Measurements from ENCODE around the gene SPRN.
A peak's percentile ranks its signal among the peaks of the same experiment; 100 is the strongest.
"Not testable (repeated sequence)": the region's sequence is repeated elsewhere in the genome, so short reads cannot be mapped to it uniquely, and the experiment has no call there.

The SPRN gene

DNA sequence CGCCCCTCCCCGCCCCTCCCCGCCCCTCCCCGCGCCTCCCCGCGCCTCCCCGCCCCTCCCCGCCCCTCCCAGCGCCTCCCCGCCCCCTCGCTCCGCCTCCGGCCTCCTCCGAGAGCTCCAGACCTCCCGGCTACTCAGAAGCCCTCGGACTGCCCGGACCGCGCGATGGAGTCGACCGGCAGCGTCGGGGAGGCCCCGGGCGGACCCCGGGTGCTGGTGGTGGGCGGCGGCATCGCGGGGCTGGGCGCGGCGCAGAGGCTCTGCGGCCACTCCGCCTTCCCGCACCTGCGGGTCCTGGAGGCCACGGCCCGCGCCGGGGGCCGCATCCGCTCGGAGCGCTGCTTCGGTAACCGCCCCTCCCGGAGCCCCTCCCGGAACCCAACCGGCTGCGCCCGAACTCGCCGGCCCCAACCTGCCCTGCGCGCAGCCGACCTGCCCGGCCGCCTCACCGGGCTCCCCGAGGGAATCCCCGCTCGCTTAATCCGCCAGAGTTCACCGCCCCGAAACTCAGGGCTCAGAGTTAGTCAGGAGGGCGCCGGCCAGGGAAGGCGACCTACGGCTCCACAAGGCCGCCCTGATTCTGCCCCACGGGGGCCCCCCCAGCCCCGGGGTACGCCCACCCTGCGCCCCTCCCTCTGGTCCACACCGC, 45.1 kb downstream of the SPRN start, which contains the start of gene PAOX:
PAOX (plus strand) TSS at position 111 of the 649 bp plus-strand sequence; CDS start at position 166, 55 bp downstream.
- H3K27ac ChIP-seq (ENCODE audit: low read length) = peak within 1 kb of the TSS; percentile 18
- H3K27me3 ChIP-seq (ENCODE audit: control insufficient read depth in 1 of 2, insufficient read depth in 2 of 2, low read length in 2 of 2) = no peaks in the 10 kb centered on the region
- H3K9ac ChIP-seq (ENCODE audit: low read length in 2 of 2) = peak within 1 kb of the TSS; percentile 64
- no peaks in the 10 kb centered on the region for H3K9me3 ChIP-seq (ENCODE audit: control insufficient read depth in 2 of 2, low read length in 2 of 2)
- H3K36me3 ChIP-seq (ENCODE audit: control insufficient read depth in 2 of 2, insufficient read depth in 2 of 2, low read length in 2 of 2) = peaks cover 0 to 4% of the 10 kb centered on the region in 2 donors
- H3K4me3 ChIP-seq (ENCODE audit: low read length in 2 of 2) = peak within 1 kb of the TSS; percentile 87 to 88
- peaks cover 17% of the 10 kb centered on the region for H3K4me1 ChIP-seq (ENCODE audit: control insufficient read depth, insufficient read depth, low read length)

DNA sequence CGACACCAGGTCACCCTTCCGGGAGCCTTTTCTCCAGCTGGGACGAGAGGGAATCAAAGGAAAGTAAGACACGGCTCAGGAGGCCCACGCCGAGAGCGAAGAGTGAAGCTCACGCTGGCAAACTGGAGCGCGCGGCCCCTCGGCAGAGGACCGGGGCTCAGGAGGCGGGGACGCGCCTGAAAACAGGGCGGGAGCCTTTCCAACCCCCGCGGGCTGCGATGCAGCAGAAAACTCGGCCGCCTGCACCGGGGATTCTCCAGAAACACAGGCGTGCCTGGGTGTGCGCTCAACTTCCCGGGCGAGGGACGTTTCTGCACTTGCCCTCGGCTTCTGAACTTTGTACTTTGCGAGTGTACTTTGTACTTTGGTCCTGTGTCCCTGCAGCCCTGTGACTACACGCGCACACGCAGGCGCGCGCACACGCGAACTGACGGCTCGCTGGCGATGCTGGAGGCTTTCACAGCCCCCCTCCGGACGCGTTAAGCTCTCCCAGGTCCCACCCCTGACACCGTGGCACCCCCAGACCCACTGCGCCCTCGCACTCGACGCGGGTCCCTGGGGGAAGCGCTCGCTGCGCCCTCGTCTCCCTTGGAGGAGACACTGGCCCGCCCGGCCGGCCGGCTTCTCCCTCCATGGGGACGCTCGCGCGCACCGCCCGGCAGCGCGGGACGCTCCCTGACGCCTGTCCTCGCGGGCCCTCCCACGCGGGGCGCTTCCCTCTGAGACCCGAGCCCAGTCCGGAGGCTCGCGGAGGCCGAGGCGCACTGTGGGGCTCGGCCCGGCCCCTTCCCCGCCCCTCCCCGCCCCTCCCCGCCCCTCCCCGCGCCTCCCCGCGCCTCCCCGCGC, 46.0 kb downstream of the SPRN start:
- Histone ChIP-seq H3K4me3 (ENCODE audit: low read length in 2 of 2) (peak overlapping the region; percentile 87 to 88), H3K36me3 (ENCODE audit: control insufficient read depth in 2 of 2, insufficient read depth in 2 of 2, low read length in 2 of 2) (peaks cover 0 to 4% of the 10 kb centered on the region in 2 donors), H3K4me1 (ENCODE audit: control insufficient read depth, insufficient read depth, low read length) (peaks cover 22% of the 10 kb centered on the region), H3K9me3 (ENCODE audit: control insufficient read depth in 2 of 2, low read length in 2 of 2) (no peaks in the 10 kb centered on the region), H3K9ac (ENCODE audit: low read length in 2 of 2) (peak overlapping the region; percentile 64), H3K27me3 (ENCODE audit: control insufficient read depth in 1 of 2, insufficient read depth in 2 of 2, low read length in 2 of 2) (no peaks in the 10 kb centered on the region), H3K27ac (ENCODE audit: low read length) (peak overlapping the region; percentile 18)

DNA sequence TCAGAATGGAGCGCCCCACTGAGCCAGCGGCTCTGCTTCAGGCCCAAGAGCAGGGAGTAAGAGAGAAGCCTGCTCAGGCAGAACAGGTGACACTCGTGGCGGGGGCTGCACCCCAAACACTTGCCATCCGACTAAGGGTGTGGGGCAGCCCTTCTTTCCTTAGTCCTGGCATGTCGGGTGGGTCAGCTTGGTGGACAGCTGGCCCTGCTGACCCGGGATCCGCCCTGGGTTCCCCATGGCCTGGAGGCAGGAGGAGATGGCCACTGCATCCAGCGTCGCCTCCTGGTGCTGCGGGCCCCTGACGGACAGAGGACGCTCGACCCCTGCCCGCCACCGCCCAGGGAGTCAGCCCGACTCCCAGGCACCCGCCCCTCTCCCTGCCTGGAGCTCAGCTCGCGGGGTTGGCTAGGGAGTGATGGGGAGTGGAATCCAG, 46.6 kb downstream of the SPRN start:
- Histone ChIP-seq H3K4me3 (ENCODE audit: low read length in 2 of 2) (peak overlapping the region; percentile 87 to 88), H3K9ac (ENCODE audit: low read length in 2 of 2) (peak overlapping the region; percentile 64), H3K27ac (ENCODE audit: low read length) (peak overlapping the region; percentile 18), H3K9me3 (ENCODE audit: control insufficient read depth in 2 of 2, low read length in 2 of 2) (no peaks in the 10 kb centered on the region), H3K27me3 (ENCODE audit: control insufficient read depth in 1 of 2, insufficient read depth in 2 of 2, low read length in 2 of 2) (no peaks in the 10 kb centered on the region), H3K36me3 (ENCODE audit: control insufficient read depth in 2 of 2, insufficient read depth in 2 of 2, low read length in 2 of 2) (peaks cover 0 to 4% of the 10 kb centered on the region in 2 donors), H3K4me1 (ENCODE audit: control insufficient read depth, insufficient read depth, low read length) (peaks cover 22% of the 10 kb centered on the region)

DNA sequence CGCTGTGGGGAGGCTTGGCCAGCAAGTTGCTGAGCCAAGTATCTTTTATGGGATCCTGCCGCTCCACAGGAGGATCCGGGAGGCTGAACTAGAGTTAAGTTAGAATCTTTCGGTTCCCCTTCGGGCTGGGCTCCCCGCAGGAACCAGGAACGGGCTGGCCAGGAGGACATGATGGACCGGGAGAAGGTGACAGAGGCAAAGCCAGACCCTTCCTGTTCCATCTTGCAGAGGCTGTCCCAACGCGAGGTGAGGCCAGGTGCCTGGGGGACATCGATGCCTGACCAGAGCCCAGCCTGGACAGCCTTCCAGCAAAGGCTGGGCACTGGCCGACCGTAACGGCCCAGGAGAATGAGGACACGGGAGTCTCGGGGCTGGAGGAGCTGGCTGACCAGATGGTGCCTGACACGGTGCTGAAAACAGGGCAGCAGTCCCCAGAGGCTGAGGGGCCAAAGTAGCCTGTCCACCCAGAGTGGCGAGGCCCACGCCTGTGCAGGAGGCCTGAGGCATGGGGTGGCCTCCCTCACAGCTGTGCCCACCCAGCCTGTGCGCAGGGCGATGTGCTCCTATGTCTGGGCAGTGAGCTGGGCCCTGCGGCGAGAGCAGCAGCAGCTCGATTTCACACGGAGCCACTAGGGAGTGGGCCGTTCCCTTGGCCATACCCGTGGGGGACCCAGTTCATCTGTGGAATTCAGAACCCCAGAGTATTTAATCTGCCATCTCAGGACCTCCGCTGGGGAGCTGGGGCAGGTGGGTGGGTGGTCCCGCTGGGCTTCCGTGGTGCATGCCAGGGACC, 47.2 kb downstream of the SPRN start:
- Histone ChIP-seq H3K27ac (ENCODE audit: low read length) (no peak overlapping the region), H3K27me3 (ENCODE audit: control insufficient read depth in 1 of 2, insufficient read depth in 2 of 2, low read length in 2 of 2) (no peaks in the 10 kb centered on the region), H3K4me3 (ENCODE audit: low read length in 2 of 2) (peak overlapping the region in 1 of 2 donors; percentile 88), H3K9me3 (ENCODE audit: control insufficient read depth in 2 of 2, low read length in 2 of 2) (no peaks in the 10 kb centered on the region), H3K36me3 (ENCODE audit: control insufficient read depth in 2 of 2, insufficient read depth in 2 of 2, low read length in 2 of 2) (peaks cover 0 to 4% of the 10 kb centered on the region in 2 donors), H3K9ac (ENCODE audit: low read length in 2 of 2) (peak overlapping the region in 1 of 2 donors; percentile 64), H3K4me1 (ENCODE audit: control insufficient read depth, insufficient read depth, low read length) (peaks cover 26% of the 10 kb centered on the region)

DNA sequence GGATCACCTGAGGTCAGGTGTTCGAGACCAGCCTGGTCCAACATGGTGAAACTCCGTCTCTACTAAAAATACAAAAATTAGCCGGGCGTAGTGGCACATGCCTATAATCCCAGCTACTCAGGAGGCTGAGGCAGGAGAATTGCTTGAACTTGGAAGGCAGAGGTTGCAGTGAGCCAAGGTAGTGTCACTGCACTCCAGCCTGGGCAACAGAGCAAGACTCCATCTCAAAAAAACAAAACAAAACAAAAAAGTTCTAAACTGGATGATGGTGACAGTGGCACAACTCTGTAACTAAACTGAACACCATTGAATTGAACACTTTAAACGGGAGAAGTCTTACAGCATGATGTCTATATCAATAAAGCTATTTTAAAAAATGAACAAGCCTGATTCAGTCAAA, 48.2 kb downstream of the SPRN start:
- not testable (repeated sequence) for H3K27ac ChIP-seq (ENCODE audit: low read length); H3K36me3 ChIP-seq (ENCODE audit: control insufficient read depth in 2 of 2, insufficient read depth in 2 of 2, low read length in 2 of 2)
- H3K4me1 ChIP-seq (ENCODE audit: control insufficient read depth, insufficient read depth, low read length) = peaks cover 29% of the 10 kb centered on the region

DNA sequence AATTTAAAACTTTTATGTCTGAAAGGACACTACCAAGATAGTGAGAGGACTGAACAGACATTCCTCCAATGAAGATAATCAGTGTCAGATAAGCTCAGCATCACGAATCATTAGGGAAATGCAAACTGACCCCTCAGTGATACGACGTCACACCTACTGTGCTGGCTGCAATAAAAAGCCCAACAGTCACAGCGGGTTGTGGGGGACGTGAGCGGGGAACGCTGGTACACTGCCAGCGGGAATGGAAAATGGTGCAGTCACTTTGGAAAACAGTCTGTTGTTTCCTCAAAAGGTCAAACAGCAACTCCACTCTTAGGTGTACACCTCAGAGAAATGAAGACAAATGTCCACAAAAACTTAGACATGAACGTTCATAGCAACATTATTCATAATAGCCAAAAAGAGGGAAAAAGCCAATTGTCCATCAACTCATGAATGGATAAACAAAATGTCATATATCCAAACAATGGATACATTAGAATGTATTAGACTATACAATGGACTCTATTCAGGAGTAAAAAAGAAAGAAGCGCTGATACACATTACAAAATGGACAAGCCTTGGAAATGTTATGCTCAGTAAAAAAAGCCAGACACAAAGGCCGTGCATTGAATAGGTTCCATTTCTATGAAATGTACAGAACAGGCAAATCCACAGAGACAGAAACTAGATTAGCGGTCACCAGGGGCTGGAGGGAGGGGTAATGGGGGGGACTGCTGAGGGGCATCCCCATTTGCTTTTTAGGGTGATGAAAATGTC, 48.9 kb downstream of the SPRN start:
- Histone ChIP-seq H3K4me3 (ENCODE audit: low read length in 2 of 2) (no peak overlapping the region), H3K9ac (ENCODE audit: low read length in 2 of 2) (no peak overlapping the region), H3K9me3 (ENCODE audit: control insufficient read depth in 2 of 2, low read length in 2 of 2) (no peaks in the 10 kb centered on the region), H3K4me1 (ENCODE audit: control insufficient read depth, insufficient read depth, low read length) (peaks cover 29% of the 10 kb centered on the region), H3K36me3 (ENCODE audit: control insufficient read depth in 2 of 2, insufficient read depth in 2 of 2, low read length in 2 of 2) (peaks cover 0 to 2% of the 10 kb centered on the region in 2 donors), H3K27ac (ENCODE audit: low read length) (no peak overlapping the region), H3K27me3 (ENCODE audit: control insufficient read depth in 1 of 2, insufficient read depth in 2 of 2, low read length in 2 of 2) (no peaks in the 10 kb centered on the region)

More for the DNA sequence above, 48.2 kb downstream of the SPRN start:
- not testable (repeated sequence) for H3K9me3 ChIP-seq (ENCODE audit: control insufficient read depth in 2 of 2, low read length in 2 of 2); H3K27me3 ChIP-seq (ENCODE audit: control insufficient read depth in 1 of 2, insufficient read depth in 2 of 2, low read length in 2 of 2); H3K9ac ChIP-seq (ENCODE audit: low read length in 2 of 2); H3K4me3 ChIP-seq (ENCODE audit: low read length in 2 of 2)

DNA sequence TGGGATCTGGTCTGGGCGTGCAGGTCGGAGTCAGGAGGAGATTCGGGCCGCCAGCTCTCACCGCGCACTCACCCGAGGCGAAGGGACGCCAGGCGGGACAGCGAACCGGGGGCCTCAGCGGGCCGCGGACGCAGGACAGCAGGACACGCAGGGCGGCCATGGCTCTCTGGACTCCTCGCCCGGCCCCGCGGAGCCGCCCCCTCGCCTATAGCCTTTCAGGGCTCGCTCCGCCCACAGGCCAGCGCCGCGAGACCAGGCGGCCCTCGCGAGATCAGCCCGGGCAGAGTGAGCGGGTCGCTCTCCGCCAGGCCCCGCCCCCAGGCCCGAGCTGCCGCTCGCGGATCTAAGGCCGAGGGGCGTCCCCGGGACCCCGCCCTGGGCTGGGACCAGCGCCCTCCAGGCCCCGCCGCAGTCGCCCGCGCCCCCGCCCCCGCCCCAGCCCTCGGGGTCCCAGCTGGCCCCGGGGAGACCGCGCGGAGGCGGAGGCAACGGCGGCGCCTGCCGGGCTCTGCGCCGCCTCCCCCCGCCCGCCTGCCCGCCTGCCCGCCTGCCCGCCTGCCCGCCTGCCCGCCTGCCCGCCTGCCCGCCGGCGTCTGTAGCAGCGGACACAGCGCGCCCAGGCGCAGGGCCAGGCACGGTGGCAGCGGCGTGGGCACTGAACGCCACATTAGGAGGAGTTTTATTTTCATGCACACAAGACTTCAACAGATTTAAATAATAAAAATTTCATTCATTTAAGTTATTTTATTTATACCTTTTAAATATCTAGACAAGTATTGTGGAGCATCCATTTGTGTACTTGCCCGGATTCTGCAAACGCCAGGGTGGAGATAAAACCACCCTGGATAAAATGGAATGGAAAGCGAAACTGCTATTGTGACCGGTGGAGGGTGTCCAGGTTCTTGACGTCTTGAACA, 51.0 kb downstream of the SPRN start, which contains the start of gene ECHS1:
ECHS1 (minus strand) TSS at position 181 of the 917 bp plus-strand sequence; CDS start at position 160, 21 bp downstream.
- no peaks in the 10 kb centered on the region for H3K27me3 ChIP-seq (ENCODE audit: control insufficient read depth in 1 of 2, insufficient read depth in 2 of 2, low read length in 2 of 2)
- H3K4me1 ChIP-seq (ENCODE audit: control insufficient read depth, insufficient read depth, low read length) = peaks cover 19% of the 10 kb centered on the region
- H3K9ac ChIP-seq (ENCODE audit: low read length in 2 of 2) = peak within 1 kb of the TSS; percentile 53 to 71
- peaks cover 12 to 19% of the 10 kb centered on the region in 2 donors for H3K36me3 ChIP-seq (ENCODE audit: control insufficient read depth in 2 of 2, insufficient read depth in 2 of 2, low read length in 2 of 2)
- H3K9me3 ChIP-seq (ENCODE audit: control insufficient read depth in 2 of 2, low read length in 2 of 2) = no peaks in the 10 kb centered on the region
- H3K4me3 ChIP-seq (ENCODE audit: low read length in 2 of 2) = peak within 1 kb of the TSS; percentile 57 to 74
- H3K27ac ChIP-seq (ENCODE audit: low read length) = peak within 1 kb of the TSS; percentile 55

DNA sequence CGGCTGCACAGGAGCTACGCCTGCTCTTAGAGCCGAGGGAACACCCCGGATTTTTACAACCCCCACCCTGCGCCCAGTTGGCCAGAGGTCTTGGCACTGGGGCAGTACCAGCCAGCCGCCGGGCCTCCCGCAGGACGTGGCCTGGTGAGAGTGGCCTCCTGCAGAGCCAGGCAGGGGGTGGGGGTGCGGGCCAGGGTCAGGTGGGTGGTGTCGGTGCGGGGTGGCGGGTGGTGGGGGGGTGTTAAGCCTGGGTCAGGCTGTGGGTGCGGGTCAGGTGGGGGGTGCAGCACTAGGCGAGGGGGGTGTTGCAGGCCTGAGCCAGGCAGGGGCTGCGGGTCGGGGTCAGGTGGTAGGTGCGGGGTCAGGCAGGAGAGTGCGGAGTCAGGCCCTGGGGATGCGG, 51.9 kb downstream of the SPRN start:
- peaks cover 15 to 24% of the 10 kb centered on the region in 2 donors for H3K36me3 ChIP-seq (ENCODE audit: control insufficient read depth in 2 of 2, insufficient read depth in 2 of 2, low read length in 2 of 2)
- H3K27ac ChIP-seq (ENCODE audit: low read length) = no peak overlapping the region
- H3K9me3 ChIP-seq (ENCODE audit: control insufficient read depth in 2 of 2, low read length in 2 of 2) = no peaks in the 10 kb centered on the region
- peaks cover 14% of the 10 kb centered on the region for H3K4me1 ChIP-seq (ENCODE audit: control insufficient read depth, insufficient read depth, low read length)
- H3K9ac ChIP-seq (ENCODE audit: low read length in 2 of 2) = no peak overlapping the region
- H3K4me3 ChIP-seq (ENCODE audit: low read length in 2 of 2) = peak overlapping the region in 1 of 2 donors; percentile 40
- H3K27me3 ChIP-seq (ENCODE audit: control insufficient read depth in 1 of 2, insufficient read depth in 2 of 2, low read length in 2 of 2) = no peaks in the 10 kb centered on the region
